Transverse colon (tissue), 4 donors: ENCODE data around the gene MYO5B.

Experiments used
- CTCF ChIP-seq, 5 experiments: fragments of 200-600 bp in 3 of 5; fragments of 450-650 bp in 2 of 5; sonication (generic) in 3 of 5; IDR thresholded peaks; 1 replicate in 2 of 5; 2 replicates in 3 of 5; pipeline ENCODE4 v1.5.1; 2016 to 2017; ENCODE audit warnings: antibody characterized with exemption in 5 of 5, inconsistent platforms in 3 of 5, mild to moderate bottlenecking in 2 of 5, moderate library complexity in 1 of 5
- EP300 ChIP-seq: sonication (generic); formaldehyde crosslinking; IDR thresholded peaks from one replicate; pipeline ENCODE4 v1.6.1; 2017; ENCODE audit warnings: antibody characterized with exemption, low read depth
- POLR2A ChIP-seq: fragments of 450-650 bp; IDR thresholded peaks from one replicate; pipeline ENCODE4 v1.6.1; 2016; ENCODE audit warnings: antibody characterized with exemption, mild to moderate bottlenecking, moderate library complexity
- POLR2AphosphoS5 ChIP-seq, 3 donors: sonication (generic); formaldehyde crosslinking; IDR thresholded peaks; one replicate each; pipeline ENCODE4 v1.6.1; 2016; ENCODE audit warnings: antibody characterized with exemption in 3 of 3

- no peak for TF ChIP-seq POLR2A
- no peak for TF ChIP-seq CTCF (IDR thresholded peaks at IDR 0.05)
- TF ChIP-seq EP300 = no peak
- no peak for TF ChIP-seq POLR2AphosphoS5 (IDR thresholded peaks at IDR 0.05)
These were observed 316.9 kb downstream of the MYO5B start for GRCh38 chr18:49878015-49878414.
